ENCODE data around the gene LUC7L3. TPM values are rescaled to one million over a fixed set of nuclear protein-coding genes. Genes with fewer than 3 reads are reported as not detected.

The LUC7L3 gene
- total RNA-seq, 1 experiment from 2014 or later, result 185 TPM

DNA sequence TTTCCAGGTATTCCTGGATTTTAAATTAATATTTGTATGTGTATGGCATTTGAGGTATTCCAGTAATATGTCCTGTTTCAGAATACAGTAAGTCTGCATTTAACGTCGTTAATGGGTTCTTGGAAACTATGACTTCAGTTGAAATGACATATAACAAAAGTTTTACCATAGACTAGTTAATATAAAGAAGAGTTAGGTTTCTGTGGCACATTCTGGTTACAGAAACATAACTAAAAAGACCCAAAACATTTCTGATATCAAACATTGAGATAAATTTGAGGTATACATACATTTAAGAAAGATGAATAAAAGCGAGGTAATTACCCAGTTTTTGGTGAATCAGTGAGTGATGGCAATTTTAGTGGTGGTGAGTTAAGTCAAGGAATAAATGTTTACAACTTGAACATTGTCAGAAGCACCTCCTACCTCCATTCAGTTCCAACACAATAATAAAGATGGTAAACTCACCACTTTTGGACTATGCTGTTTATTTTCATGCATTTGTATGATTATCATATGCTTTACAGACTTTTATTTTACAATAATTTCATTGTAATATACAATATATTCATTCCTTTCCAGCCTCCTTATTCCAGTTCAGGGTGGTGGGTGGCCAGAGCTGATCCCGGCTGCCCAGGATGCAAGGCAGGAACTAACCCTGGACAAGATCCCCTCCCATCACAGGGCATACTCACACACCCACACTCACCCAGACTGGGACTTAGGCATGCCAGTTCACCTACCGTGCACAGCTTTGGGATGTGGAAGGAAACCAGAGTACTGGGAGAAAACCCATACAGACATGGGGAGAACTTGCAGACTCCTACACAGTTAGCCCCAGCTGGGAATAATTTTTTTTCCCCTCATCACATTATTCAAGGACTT, 9.7 kb downstream of the LUC7L3 start:
- no peak overlapping the region for H3K4me3 ChIP-seq (ENCODE audit: low read depth, low read length, poor library complexity, severe bottlenecking)
- ChIA-PET POLR2A (ENCODE audit: low non-redundant PET) (no interaction called here), CTCF (no interaction called here)
- no peak overlapping the region for H3K27ac ChIP-seq (ENCODE audit: low read depth, low read length, poor library complexity, severe bottlenecking)
- H3K36me3 ChIP-seq (ENCODE audit: insufficient read depth, low read length, poor library complexity, severe bottlenecking), result no peaks in the 10 kb centered on the region
- intact Hi-C loops (cut with micrococcal nuclease; ENCODE audit: unreplicated experiment), result no loop called here
- no TSS peak for BruUV-seq (replicated peaks)
- H3K9me3 ChIP-seq (ENCODE audit: low read depth, low read length, poor library complexity, severe bottlenecking), result no peaks in the 10 kb centered on the region
- no peaks in the 10 kb centered on the region for H3K27me3 ChIP-seq (replicated peaks; ENCODE audit: insufficient read depth, low read depth, low read length, poor library complexity)
- H3K4me1 ChIP-seq (ENCODE audit: insufficient read depth, low read length, poor library complexity, severe bottlenecking), result no peaks in the 10 kb centered on the region
- no peak for DNase-seq (ENCODE audit: low spot score)
- TF ChIP-seq EZH2 (IDR thresholded peaks at IDR 0.05; ENCODE audit: borderline replicate concordance, low read depth, low read length, poor library complexity, severe bottlenecking), result no peak
- TF ChIP-seq, protein P1, sequence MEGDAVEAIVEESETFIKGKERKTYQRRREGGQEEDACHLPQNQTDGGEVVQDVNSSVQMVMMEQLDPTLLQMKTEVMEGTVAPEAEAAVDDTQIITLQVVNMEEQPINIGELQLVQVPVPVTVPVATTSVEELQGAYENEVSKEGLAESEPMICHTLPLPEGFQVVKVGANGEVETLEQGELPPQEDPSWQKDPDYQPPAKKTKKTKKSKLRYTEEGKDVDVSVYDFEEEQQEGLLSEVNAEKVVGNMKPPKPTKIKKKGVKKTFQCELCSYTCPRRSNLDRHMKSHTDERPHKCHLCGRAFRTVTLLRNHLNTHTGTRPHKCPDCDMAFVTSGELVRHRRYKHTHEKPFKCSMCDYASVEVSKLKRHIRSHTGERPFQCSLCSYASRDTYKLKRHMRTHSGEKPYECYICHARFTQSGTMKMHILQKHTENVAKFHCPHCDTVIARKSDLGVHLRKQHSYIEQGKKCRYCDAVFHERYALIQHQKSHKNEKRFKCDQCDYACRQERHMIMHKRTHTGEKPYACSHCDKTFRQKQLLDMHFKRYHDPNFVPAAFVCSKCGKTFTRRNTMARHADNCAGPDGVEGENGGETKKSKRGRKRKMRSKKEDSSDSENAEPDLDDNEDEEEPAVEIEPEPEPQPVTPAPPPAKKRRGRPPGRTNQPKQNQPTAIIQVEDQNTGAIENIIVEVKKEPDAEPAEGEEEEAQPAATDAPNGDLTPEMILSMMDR (conservative IDR thresholded peaks at IDR 0.05; ENCODE audit: low read depth, low read length), result no peak

DNA sequence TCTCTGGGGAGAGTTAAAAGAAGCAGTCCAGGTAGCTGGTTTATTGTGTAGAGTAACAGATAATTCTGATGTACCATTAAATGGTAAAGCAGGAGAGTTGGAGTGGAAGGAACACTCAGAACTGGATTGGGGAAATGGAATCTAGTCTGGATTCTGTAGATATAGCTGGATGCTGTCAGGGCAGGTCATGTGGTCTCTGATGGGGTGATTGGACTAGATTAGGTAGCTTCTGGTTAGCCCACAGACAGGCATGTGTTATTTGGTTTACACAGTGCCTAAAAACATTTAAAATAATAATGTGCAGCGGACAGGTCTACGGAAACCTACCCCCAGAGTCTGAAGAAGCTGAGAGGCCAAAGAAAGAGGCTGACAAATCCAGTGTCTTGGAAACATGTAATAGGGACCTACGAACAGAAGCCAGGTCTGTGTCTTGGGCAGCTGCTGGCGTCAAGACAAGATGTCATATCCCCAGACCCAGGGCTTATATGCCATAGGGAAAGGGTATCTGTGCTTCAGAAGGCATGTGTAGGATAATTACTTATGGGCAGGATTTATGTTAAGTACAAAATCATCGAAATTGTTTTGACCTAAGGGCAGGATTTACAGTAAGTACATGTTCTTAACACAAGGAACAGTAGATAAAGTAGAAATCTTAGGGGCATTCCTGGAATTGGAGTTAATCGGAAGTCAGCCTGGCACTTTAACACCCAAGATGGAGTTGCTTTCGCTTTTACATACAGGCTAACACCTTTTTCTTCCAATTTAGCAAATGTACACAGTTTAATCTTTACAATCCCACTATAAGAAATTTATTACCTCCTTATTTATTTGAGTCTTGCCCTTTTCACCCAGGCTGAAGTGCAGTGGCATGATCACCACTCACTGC, 12.4 kb downstream of the LUC7L3 start:
- H3K27me3 ChIP-seq (replicated peaks; ENCODE audit: insufficient read depth, low read depth, low read length, poor library complexity), result no peaks in the 10 kb centered on the region
- no peak overlapping the region for H3K4me3 ChIP-seq (ENCODE audit: low read depth, low read length, poor library complexity, severe bottlenecking)
- no peak for DNase-seq (ENCODE audit: low spot score)
- no TSS peak for BruUV-seq (replicated peaks)
- ChIA-PET CTCF (no interaction called here), POLR2A (ENCODE audit: low non-redundant PET) (no interaction called here)
- peaks cover 2% of the 10 kb centered on the region for H3K36me3 ChIP-seq (ENCODE audit: insufficient read depth, low read length, poor library complexity, severe bottlenecking)
- H3K9me3 ChIP-seq (ENCODE audit: low read depth, low read length, poor library complexity, severe bottlenecking), result no peaks in the 10 kb centered on the region
- TF ChIP-seq EZH2 (IDR thresholded peaks at IDR 0.05; ENCODE audit: borderline replicate concordance, low read depth, low read length, poor library complexity, severe bottlenecking), result no peak
- TF ChIP-seq, protein P1 (conservative IDR thresholded peaks at IDR 0.05; ENCODE audit: low read depth, low read length), result no peak
- H3K27ac ChIP-seq (ENCODE audit: low read depth, low read length, poor library complexity, severe bottlenecking), result no peak overlapping the region
- no peaks in the 10 kb centered on the region for H3K4me1 ChIP-seq (ENCODE audit: insufficient read depth, low read length, poor library complexity, severe bottlenecking)
- intact Hi-C loops (cut with micrococcal nuclease; ENCODE audit: unreplicated experiment), result no loop called here

DNA sequence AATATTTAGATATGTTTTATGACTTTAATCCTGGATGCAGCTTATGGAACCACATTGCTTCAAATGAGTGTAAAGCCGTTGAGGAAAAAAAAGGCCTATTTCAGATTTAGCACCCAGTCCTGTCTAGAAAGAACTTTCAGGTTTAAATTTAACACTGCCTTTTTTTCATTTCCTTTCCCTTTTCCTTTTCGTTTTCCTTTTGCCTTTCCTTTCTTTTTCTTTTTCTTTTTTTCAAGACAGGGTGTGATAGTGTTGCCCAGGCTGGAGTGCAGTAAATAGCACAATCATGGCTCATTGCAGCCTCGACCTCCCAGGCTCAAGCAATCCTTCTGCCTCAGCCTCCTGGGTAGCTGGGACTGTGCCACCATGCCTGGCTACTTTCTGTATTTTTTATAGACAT, 15.9 kb downstream of the LUC7L3 start:
- ChIA-PET CTCF (no interaction called here), POLR2A (ENCODE audit: low non-redundant PET) (interaction anchor here (0.7 kb wide), 1 partner anchor 107 kb away, joined by 3 read pairs; no protein-coding TSS in a partner anchor)
- intact Hi-C loops (cut with micrococcal nuclease; ENCODE audit: unreplicated experiment), result no loop called here
- TF ChIP-seq, protein P1 (conservative IDR thresholded peaks at IDR 0.05; ENCODE audit: low read depth, low read length), result no peak
- no peak for TF ChIP-seq EZH2 (IDR thresholded peaks at IDR 0.05; ENCODE audit: borderline replicate concordance, low read depth, low read length, poor library complexity, severe bottlenecking)
- Histone ChIP-seq H3K9me3 (ENCODE audit: low read depth, low read length, poor library complexity, severe bottlenecking) (no peaks in the 10 kb centered on the region), H3K27ac (ENCODE audit: low read depth, low read length, poor library complexity, severe bottlenecking) (no peak overlapping the region), H3K4me3 (ENCODE audit: low read depth, low read length, poor library complexity, severe bottlenecking) (no peak overlapping the region), H3K36me3 (ENCODE audit: insufficient read depth, low read length, poor library complexity, severe bottlenecking) (peaks cover 30% of the 10 kb centered on the region), H3K4me1 (ENCODE audit: insufficient read depth, low read length, poor library complexity, severe bottlenecking) (peaks cover 3% of the 10 kb centered on the region), H3K27me3 (replicated peaks; ENCODE audit: insufficient read depth, low read depth, low read length, poor library complexity) (no peaks in the 10 kb centered on the region)
- DNase-seq (ENCODE audit: low spot score), result no peak
- no TSS peak for BruUV-seq (replicated peaks)
